SH-SY5Y (cell line): ENCODE data around the gene MEX3C.

Experiments
- GATA2 ChIP-seq: IDR thresholded peaks from 2 replicates; pipeline ENCODE4 v1.6.1; 2011; ENCODE audit warnings: mild to moderate bottlenecking, low read depth, low read length
- GATA3 ChIP-seq: IDR thresholded peaks from 2 replicates; pipeline ENCODE4 v1.6.1; 2011; ENCODE audit warnings: low read depth, mild to moderate bottlenecking, low read length, moderate library complexity

- TF ChIP-seq GATA2 (no peak), GATA3 (no peak)
Measured at GRCh38 chr18:51229328-51229727, 31.8 kb upstream of the MEX3C start.
